Gastrocnemius medialis (tissue), 4 donors: Measurements from ENCODE around the gene AP2S1.

ENCODE experiments used
- CTCF ChIP-seq, 5 experiments: fragments of 450-650 bp in 3 of 5; fragments of 200-600 bp in 2 of 5; sonication (generic) in 2 of 5; IDR thresholded peaks in 4 of 5; conservative IDR thresholded peaks in 1 of 5; 1 replicate in 4 of 5; 2 replicates in 1 of 5; pipeline ENCODE4 v1.5.1; 2016 to 2019; ENCODE audit warnings: antibody characterized with exemption in 5 of 5, mild to moderate bottlenecking in 3 of 5, moderate library complexity in 3 of 5
- POLR2A ChIP-seq, 2 donors: fragments of 450-650 bp; IDR thresholded peaks; one replicate each; pipeline ENCODE4 v1.6.1; 2017; ENCODE audit warnings: antibody characterized with exemption in 2 of 2, mild to moderate bottlenecking in 2 of 2, moderate library complexity in 2 of 2

DNA sequence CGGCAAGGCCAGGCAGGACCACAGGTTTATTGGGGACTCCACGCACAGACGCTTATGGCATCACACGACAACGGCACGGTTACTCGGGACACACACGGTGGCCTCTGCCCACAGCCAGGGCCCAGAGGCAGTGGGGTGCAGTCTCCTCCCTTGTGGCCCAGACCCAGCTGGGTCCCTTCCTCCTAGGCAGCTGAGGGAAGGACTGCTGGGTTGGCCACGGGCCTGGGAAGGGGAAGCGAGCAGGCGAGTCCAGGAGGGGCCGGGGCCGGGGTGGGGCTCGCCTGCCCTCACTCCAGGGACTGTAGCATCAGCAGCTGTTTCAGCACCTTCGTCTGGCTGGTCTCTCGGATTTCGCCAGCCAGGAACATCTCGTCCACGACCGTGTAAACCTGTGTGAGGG, 12.5 kb downstream of the AP2S1 start:
- TF ChIP-seq POLR2A (IDR thresholded peaks at IDR 0.05) (no peak), CTCF (IDR thresholded peaks at IDR 0.05 in 4 of 5, conservative IDR thresholded peaks at IDR 0.05 in 1 of 5) (no peak)
